ENCODE results near the gene DIAPH2.

The DIAPH2 gene

GRCh38 chrX:97065973-97066372 is 381.3 kb downstream of the DIAPH2 start:
- no peak for DNase-seq

GRCh38 chrX:97066381-97066780 is 381.7 kb downstream of the DIAPH2 start:
- no peak for DNase-seq

- no peak for DNase-seq
Measured at GRCh38 chrX:97070346-97070745, 385.7 kb downstream of the DIAPH2 start.

- DNase-seq, result no peak
Measured at GRCh38 chrX:97074400-97074799, 389.8 kb downstream of the DIAPH2 start.

- DNase-seq, result no peak
Measured at GRCh38 chrX:97089116-97089515, 404.5 kb downstream of the DIAPH2 start.

GRCh38 chrX:97096385-97096784 is 411.7 kb downstream of the DIAPH2 start:
- DNase-seq, result no peak

- DNase-seq, result no peak
Measured at GRCh38 chrX:97102938-97103337, 418.3 kb downstream of the DIAPH2 start.

GRCh38 chrX:97109730-97110129 is 425.1 kb downstream of the DIAPH2 start:
- DNase-seq, result no peak

- DNase-seq, result peak; percentile 3
Measured at GRCh38 chrX:97117572-97117971, 432.9 kb downstream of the DIAPH2 start.

- no peak for DNase-seq
Measured at GRCh38 chrX:97119474-97120109, 434.9 kb downstream of the DIAPH2 start.

GRCh38 chrX:97123001-97123400 is 438.4 kb downstream of the DIAPH2 start:
- DNase-seq, result no peak

- DNase-seq, result no peak
Measured at GRCh38 chrX:97126020-97126419, 441.4 kb downstream of the DIAPH2 start.

- no peak for DNase-seq
Measured at GRCh38 chrX:97132664-97133415, 448.2 kb downstream of the DIAPH2 start.

GRCh38 chrX:97145934-97146333 is 461.3 kb downstream of the DIAPH2 start:
- DNase-seq, result no peak

GRCh38 chrX:97155816-97156215 is 471.2 kb downstream of the DIAPH2 start:
- no peak for DNase-seq

- peak; percentile 54 for DNase-seq
Measured at GRCh38 chrX:97158269-97158668, 473.6 kb downstream of the DIAPH2 start.

- no peak for DNase-seq
Measured at GRCh38 chrX:97159916-97160800, 475.5 kb downstream of the DIAPH2 start.

- DNase-seq, result no peak
Measured at GRCh38 chrX:97167333-97167732, 482.7 kb downstream of the DIAPH2 start.

- DNase-seq, result no peak
Measured at GRCh38 chrX:97168646-97169045, 484.0 kb downstream of the DIAPH2 start.

- DNase-seq, result no peak
Measured at GRCh38 chrX:97175147-97175546, 490.5 kb downstream of the DIAPH2 start.

- no peak for DNase-seq
Measured at GRCh38 chrX:97189668-97190067, 505.0 kb downstream of the DIAPH2 start.

- no peak for DNase-seq
Measured at GRCh38 chrX:97199501-97199900, 514.9 kb downstream of the DIAPH2 start.

- no peak for DNase-seq
Measured at GRCh38 chrX:97200454-97200853, 515.8 kb downstream of the DIAPH2 start.

- no peak for DNase-seq
Measured at GRCh38 chrX:97210501-97210900, 525.9 kb downstream of the DIAPH2 start.
